NB4 (cell line): ENCODE results near the gene SMPDL3A.

Experiments used
- CTCF ChIP-seq: IDR thresholded peaks from one replicate; pipeline ENCODE4 v1.5.1; 2012; ENCODE audit warnings: low read depth, low read length
- POLR2A ChIP-seq: IDR thresholded peaks from 2 replicates; pipeline ENCODE4 v1.6.1; 2011; ENCODE audit warnings: mild to moderate bottlenecking; ENCODE audit not compliant: insufficient read length; ENCODE audit errors: extremely low read depth

DNA sequence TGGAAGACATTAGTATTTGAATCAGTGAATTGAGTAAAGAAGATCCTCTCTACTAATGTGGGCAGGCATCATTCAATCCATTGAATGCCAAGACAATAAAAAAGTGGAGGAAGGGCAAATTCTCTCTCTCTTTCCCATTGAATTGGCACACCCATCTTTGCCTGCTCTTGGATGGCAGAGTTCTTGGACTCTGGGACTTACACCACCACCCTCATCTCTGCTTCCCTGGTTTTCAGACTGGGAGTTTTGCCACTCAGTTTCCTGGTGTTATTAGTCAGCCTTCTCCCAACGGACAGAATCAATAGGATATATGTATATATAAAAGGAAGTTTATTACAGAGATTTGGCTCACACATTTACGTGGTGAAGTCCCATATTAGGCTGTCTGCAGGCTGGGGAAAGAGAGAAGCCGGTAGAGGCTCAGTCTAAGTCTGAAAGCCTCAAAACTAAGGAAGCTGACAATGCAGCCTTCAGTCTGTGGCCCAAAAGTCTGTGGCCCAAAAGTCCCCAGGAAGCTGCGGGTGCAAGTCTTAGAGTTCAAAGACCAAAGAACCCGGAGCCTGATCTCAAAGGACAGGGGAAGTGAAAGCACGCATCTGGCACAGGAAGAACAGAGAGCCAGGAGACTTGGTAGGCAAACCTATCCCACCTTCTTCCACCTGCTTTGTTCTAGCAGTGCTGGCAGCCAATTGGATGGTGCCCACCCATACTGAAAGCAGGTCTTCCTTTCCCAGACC lies 64.4 kb downstream of the SMPDL3A start:
- no peak for TF ChIP-seq CTCF
- TF ChIP-seq POLR2A = no peak
